Embryonic facial prominence (tissue), 1 donor: Measurements from ENCODE around the gene KDM5B.

Experiments
- DNase-seq: peaks from one replicate; pipeline ENCODE4 v3.0.0-alpha.2; 2016; ENCODE audit errors: extremely low spot score

KDM5B gene

DNA sequence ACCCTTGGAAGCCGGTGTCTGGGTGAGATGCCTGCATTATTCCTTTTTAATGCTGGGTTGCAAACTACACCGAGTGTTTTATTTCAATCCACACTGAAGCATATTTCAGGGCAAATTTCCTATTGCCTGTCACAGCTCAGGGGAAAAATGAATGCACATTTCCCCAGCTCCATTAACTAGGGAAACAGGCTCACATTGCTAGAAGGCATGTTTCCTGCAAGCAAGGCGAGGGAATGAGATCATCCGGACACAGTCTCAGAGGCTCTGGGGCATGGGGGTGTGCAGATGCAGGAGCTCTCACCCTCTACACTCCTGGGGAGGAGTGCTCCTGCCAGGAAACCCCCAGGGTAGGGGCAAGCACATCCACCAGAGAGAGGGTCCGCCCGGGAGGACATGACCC is 122.6 kb downstream of the KDM5B start:
- DNase-seq = no peak

DNA sequence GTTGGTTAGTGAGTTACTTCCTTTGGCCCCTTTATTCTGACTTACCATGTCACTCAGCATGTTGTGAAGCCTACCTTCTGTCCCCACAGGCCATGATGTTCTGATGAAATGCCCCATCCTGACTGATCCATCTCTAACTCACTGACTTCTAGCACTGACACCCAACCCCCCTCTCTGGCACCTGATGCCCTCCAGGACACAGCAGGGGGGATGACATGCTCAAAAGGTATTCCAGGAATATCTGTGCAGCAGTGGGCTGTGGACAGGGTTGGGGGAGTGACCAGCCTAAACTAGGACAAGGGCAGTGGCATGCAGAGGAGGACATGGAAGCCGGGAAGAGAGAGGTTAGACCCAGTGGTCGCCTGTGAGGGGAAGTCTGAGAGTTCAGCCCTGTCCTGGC is 123.5 kb downstream of the KDM5B start:
- DNase-seq = no peak

DNA sequence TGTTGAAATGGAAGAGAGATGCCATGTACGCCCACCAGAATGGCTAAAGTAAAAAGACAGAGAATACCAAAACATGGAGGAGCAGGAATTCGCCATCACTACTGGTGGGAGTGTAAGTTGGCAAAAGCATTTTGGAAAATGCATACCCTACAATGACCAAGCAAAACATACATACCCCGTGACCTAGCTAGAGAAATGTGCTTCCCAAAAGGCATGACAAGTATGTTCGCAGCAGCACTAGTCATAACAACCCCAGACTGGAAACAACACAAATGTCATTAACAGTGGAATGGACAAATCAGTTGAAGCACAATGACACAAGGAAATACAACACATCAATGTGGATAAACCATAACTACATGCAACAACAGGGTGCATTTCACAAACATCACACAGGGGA is 125.2 kb downstream of the KDM5B start:
- no peak for DNase-seq

DNA sequence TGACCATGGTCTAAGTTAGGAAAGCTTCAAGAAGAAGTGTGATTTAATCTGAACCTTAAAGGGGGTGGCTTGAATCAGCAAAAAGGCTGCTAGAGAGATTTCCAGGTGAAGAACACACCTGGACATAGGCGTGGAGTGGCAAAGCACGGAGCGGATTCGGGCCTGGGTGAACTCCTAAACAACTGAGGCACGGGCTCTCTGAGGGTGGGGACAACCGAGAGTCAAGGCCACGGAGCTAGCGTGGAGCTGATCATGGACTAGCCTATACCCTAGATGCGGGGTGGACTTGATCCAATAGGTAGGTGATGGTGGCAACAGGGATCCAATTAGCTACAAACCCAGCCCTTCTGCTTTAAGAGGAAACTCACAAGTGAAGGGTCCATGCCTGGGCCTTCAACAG is 125.7 kb downstream of the KDM5B start:
- DNase-seq = no peak

DNA sequence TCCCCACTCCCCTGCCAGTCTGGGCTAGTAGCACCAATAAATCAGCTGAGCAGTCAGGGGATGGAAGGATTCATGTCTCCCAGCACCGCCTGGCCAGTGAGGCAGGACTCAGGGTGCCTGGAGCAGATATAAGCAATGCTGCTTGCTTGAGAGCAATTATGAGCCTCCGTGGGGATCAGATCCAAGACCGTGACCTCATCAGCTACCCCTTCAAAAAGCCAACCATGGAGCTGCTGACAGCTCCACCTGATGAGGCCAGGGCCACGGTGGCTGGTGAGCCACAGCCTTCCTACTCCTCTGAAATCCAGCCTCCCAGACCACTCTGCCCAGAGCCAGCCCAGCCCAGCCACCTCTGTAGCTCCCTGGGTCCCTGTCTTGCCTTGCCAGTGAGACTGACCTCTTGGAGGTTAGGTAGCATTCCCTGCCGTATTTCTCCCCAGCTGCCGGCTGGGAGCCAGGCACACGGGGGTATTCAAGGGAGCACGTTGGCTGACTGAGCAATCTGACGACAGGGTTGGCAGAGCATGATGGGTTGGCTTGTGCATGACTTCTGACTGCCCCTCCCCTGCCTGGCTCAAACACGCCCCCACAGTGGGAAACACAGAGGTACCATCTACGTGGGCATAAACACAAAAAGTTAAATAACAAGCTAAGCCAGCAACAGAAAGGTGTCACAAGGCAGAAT is 126.3 kb downstream of the KDM5B start:
- DNase-seq = no peak

DNA sequence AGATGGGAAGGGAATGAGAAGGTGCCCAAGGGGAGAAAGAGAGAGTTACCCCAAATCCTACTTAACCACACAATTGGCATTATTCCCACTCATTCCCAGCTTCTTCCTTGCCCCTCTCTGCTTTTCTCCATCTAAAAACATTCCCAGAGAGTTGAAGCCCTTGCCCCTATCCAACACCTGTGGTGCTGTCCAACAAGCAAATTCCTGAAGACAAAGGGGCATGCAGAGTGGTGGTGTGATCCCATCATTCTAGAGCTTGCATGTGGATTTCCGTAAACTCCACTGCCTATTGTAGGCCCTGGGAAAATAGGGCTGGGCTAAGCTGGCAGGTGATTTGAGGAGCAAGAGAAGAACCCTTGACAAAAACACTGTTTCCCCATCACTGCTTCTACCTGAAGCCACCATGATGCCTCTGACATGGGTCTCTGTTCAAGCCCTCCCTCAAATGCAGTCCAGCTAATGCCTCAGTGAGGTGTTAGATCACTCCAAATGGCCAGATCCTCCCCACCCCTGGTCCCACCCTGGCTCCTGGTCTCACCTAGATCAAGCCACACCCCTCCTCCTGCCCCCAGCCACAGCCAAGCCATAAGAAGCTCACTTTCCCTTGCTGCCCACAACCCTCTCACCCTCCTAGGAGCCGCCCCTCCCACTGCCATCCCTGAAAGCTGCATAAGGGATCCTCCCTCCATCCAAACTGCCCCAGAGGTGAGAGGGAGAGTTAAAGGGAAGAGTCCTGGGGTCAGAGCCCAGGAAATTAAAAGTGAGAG is 127.5 kb downstream of the KDM5B start:
- no peak for DNase-seq

DNA sequence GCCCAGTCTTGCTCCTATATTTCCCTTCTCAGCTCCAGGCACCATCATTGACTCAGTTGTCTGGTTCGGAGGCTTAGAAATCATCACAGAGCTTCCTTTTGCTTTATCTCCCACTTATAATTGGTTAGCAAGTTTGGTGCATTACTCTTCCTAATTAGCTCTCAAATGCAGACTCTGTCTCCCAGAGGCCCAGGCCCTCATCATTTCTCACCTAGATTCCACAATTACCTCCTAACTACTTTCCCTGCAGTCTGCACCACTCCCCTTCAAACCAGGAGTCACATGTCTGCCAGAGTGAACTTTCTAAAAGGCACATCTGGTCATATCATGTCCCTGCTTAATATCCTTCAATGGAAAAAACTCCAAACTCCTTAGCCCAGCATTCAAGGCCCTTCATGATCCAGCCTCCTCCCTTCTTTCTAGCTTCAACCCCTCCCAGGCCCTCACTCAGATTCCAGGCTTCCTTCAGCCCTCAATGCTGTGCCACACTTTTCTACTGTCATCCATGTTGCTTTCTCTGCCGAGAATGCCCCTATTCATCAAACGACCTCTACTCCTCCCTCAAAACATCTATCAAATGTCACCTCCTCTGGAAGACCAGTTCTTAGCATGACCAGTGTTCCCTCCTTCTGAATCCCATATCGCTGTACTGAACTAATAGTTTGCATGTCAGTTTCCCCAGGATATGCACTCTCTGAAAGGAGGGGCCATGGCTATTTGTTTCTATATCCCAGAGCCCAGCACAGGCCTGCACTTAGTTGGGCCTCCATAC is 128.6 kb downstream of the KDM5B start:
- no peak for DNase-seq

DNA sequence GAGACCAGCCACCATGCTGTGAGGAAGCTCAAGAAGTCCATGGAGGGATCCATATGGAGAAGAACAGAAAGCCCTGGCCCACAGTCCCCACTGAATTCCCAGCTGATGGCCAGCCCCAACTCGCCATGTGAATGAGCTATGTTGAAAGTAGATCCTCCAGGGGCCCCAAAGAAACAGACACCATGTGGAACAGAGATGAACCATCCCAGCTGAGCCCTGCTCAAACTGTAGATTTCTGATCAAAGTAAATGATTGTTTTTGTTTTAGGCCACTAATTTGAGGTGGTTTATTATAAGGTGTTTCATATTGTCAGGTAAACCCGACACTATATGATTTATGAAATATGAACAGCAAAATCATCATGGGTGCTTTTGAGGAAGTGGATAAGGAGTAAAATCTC is 130.8 kb downstream of the KDM5B start:
- DNase-seq = no peak
